Transverse colon (tissue), 4 donors: ENCODE measurements around the gene SNRPD2.

Experiments used
- POLR2A ChIP-seq: fragments of 450-650 bp; IDR thresholded peaks from one replicate; pipeline ENCODE4 v1.6.1; 2016; ENCODE audit warnings: antibody characterized with exemption, mild to moderate bottlenecking, moderate library complexity
- POLR2AphosphoS5 ChIP-seq, 3 donors: sonication (generic); formaldehyde crosslinking; IDR thresholded peaks; one replicate each; pipeline ENCODE4 v1.6.1; 2016; ENCODE audit warnings: antibody characterized with exemption in 3 of 3
- TF ChIP-seq, protein P1 (sequence below), 5 experiments: fragments of 200-600 bp in 3 of 5; fragments of 450-650 bp in 2 of 5; sonication (generic) in 3 of 5; IDR thresholded peaks; 1 replicate in 2 of 5; 2 replicates in 3 of 5; pipeline ENCODE4 v1.5.1; 2016 to 2017; ENCODE audit warnings: antibody characterized with exemption in 5 of 5, inconsistent platforms in 3 of 5, mild to moderate bottlenecking in 2 of 5, moderate library complexity in 1 of 5

DNA sequence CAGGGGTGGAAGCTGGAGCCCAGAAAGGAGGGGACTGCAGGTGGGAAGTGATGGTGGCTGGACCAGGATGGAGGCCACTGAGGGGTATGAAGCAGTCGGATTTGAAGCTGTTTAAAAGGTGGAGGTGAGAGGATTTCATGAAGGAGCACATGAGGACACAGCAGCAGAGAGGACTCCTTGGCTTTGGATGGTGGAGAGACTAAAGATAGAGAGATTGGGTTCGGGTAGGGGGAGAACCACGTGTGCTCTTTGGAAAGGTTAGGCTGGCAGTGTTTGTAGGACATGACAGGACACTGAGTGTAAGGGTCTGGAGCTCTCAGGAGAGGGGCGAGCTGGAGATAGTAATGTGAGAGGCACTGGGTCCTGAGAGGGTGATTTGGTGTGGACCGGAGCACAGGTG lies 8.8 kb downstream of the SNRPD2 start:
- TF ChIP-seq POLR2A (no peak), POLR2AphosphoS5 (IDR thresholded peaks at IDR 0.05) (no peak)
- TF ChIP-seq, protein P1, sequence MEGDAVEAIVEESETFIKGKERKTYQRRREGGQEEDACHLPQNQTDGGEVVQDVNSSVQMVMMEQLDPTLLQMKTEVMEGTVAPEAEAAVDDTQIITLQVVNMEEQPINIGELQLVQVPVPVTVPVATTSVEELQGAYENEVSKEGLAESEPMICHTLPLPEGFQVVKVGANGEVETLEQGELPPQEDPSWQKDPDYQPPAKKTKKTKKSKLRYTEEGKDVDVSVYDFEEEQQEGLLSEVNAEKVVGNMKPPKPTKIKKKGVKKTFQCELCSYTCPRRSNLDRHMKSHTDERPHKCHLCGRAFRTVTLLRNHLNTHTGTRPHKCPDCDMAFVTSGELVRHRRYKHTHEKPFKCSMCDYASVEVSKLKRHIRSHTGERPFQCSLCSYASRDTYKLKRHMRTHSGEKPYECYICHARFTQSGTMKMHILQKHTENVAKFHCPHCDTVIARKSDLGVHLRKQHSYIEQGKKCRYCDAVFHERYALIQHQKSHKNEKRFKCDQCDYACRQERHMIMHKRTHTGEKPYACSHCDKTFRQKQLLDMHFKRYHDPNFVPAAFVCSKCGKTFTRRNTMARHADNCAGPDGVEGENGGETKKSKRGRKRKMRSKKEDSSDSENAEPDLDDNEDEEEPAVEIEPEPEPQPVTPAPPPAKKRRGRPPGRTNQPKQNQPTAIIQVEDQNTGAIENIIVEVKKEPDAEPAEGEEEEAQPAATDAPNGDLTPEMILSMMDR (IDR thresholded peaks at IDR 0.05), result no peak
